ENCODE measurements around the gene SDF4.

DNA sequence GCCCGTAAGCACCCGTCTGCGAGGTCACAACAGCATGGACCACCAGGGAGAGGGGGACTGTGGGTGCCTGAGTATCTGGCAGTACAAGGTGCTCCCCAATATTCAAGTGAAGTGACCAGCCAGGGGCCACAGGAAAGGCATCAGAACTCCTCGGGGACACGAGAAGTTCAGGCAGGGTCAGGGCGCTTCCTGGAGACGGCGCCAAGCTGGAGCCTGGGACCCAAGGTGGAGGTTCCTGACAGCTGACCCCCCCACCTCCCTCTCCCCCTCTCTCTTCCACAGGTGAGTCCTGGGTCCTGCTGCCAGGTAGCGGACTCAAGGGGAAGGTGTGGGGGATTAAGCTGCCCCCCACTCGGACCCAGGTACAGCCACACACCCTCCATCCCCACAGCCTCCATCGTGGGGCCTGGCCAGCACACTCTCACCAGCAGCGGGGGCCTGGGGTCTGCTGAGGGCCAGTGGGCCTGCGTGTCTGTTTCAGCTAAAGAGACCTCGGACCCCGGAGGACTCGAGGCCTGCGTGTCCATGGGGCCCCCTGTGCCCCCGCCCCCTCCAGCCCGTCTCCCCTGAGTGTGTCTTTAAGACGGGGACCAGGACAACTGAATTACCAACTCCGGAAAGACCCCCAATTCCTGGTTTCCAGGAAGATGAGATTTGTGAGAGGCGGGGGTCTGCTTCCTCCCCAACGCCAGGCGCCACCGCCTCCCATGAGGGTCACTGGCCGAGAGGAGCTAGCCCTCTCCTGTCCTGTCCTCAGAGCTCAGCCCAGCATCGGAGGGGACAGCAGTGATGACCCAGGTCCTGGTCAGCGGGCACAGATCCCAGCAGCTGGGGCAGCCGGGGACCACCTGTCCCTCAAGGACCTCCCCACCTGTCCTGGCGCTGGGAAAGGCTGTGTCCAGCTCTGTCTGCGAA is 31.6 kb downstream of the SDF4 start:
- TF ChIP-seq, protein P1, sequence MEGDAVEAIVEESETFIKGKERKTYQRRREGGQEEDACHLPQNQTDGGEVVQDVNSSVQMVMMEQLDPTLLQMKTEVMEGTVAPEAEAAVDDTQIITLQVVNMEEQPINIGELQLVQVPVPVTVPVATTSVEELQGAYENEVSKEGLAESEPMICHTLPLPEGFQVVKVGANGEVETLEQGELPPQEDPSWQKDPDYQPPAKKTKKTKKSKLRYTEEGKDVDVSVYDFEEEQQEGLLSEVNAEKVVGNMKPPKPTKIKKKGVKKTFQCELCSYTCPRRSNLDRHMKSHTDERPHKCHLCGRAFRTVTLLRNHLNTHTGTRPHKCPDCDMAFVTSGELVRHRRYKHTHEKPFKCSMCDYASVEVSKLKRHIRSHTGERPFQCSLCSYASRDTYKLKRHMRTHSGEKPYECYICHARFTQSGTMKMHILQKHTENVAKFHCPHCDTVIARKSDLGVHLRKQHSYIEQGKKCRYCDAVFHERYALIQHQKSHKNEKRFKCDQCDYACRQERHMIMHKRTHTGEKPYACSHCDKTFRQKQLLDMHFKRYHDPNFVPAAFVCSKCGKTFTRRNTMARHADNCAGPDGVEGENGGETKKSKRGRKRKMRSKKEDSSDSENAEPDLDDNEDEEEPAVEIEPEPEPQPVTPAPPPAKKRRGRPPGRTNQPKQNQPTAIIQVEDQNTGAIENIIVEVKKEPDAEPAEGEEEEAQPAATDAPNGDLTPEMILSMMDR (IDR thresholded peaks at IDR 0.05) = no peak
- no peak for TF ChIP-seq POLR2A (IDR thresholded peaks at IDR 0.05)
